Activated CD4-positive, alpha-beta T cell treated with anti-CD3 and anti-CD28 coated beads, Interleukin-2, Interleukin-6, amounts not matched to agents 100 ng/mL and 50 ng/mL, durations not matched to agents 16 hours and 8 hours (primary cell): ENCODE results near the gene PRUNE2.
"Not testable (repeated sequence)": the region's sequence is repeated elsewhere in the genome, so short reads cannot be mapped to it uniquely, and the experiment has no call there.

Source experiments
- DNase-seq: peaks from one replicate; pipeline ENCODE4 v3.0.0-alpha.2; 2020

The PRUNE2 gene

GRCh38 chr9:76905791-76906646 lies at the start of gene PRUNE2:
Gene PRUNE2 (minus strand): TSS chr9:76906114. CDS start chr9:76905963, 151 bp downstream.
- peak; percentile 39 for DNase-seq

- DNase-seq = not testable (repeated sequence)
Observed at GRCh38 chr9:76955406-76955805, 49.5 kb upstream of the PRUNE2 start.

- DNase-seq = no peak
Observed at GRCh38 chr9:76949865-76950264, 44.0 kb upstream of the PRUNE2 start.

- no peak for DNase-seq
Observed at GRCh38 chr9:76944011-76944410, 38.1 kb upstream of the PRUNE2 start.

- DNase-seq = no peak
Observed at GRCh38 chr9:76943054-76943453, 37.1 kb upstream of the PRUNE2 start.

- DNase-seq = no peak
Observed at GRCh38 chr9:76932757-76933156, 26.8 kb upstream of the PRUNE2 start.

- no peak for DNase-seq
Observed at GRCh38 chr9:76932265-76932664, 26.4 kb upstream of the PRUNE2 start.

GRCh38 chr9:76927540-76928240 lies 21.8 kb upstream of the PRUNE2 start:
- DNase-seq = no peak

- no peak for DNase-seq
Observed at GRCh38 chr9:76926846-76927245, 20.9 kb upstream of the PRUNE2 start.

GRCh38 chr9:76926324-76926741 lies 20.4 kb upstream of the PRUNE2 start:
- DNase-seq = peak; percentile 1

- DNase-seq = no peak
Observed at GRCh38 chr9:76921165-76921564, 15.3 kb upstream of the PRUNE2 start.

- DNase-seq = no peak
Observed at GRCh38 chr9:76917299-76917698, 11.4 kb upstream of the PRUNE2 start.

- DNase-seq = no peak
Observed at GRCh38 chr9:76916231-76916630, 10.3 kb upstream of the PRUNE2 start.

- DNase-seq = no peak
Observed at GRCh38 chr9:76913467-76913866, 7.6 kb upstream of the PRUNE2 start.

- DNase-seq = peak; percentile 31
Observed at GRCh38 chr9:76912636-76913275, 6.8 kb upstream of the PRUNE2 start.

GRCh38 chr9:76911971-76912370 lies 6.1 kb upstream of the PRUNE2 start:
- DNase-seq = no peak

- DNase-seq = no peak
Observed at GRCh38 chr9:76910861-76911260, 4.9 kb upstream of the PRUNE2 start.

GRCh38 chr9:76906647-76906975 lies 697 bp upstream of the PRUNE2 start:
- no peak for DNase-seq

GRCh38 chr9:76904661-76905457 lies 1.1 kb downstream of the PRUNE2 start:
- DNase-seq = no peak

GRCh38 chr9:76902395-76902794 lies 3.5 kb downstream of the PRUNE2 start:
- no peak for DNase-seq

GRCh38 chr9:76901801-76902200 lies 4.1 kb downstream of the PRUNE2 start:
- DNase-seq = no peak

GRCh38 chr9:76900884-76901440 lies 5.0 kb downstream of the PRUNE2 start:
- DNase-seq = no peak

GRCh38 chr9:76898786-76899185 lies 7.1 kb downstream of the PRUNE2 start:
- no peak for DNase-seq
